ENCODE data around the gene HOXC11. TPM values are rescaled to one million over a fixed set of nuclear protein-coding genes. Genes with fewer than 3 reads are reported as not detected.

The HOXC11 gene
- total RNA-seq, 1 donor from 2014 or later = not detected

DNA sequence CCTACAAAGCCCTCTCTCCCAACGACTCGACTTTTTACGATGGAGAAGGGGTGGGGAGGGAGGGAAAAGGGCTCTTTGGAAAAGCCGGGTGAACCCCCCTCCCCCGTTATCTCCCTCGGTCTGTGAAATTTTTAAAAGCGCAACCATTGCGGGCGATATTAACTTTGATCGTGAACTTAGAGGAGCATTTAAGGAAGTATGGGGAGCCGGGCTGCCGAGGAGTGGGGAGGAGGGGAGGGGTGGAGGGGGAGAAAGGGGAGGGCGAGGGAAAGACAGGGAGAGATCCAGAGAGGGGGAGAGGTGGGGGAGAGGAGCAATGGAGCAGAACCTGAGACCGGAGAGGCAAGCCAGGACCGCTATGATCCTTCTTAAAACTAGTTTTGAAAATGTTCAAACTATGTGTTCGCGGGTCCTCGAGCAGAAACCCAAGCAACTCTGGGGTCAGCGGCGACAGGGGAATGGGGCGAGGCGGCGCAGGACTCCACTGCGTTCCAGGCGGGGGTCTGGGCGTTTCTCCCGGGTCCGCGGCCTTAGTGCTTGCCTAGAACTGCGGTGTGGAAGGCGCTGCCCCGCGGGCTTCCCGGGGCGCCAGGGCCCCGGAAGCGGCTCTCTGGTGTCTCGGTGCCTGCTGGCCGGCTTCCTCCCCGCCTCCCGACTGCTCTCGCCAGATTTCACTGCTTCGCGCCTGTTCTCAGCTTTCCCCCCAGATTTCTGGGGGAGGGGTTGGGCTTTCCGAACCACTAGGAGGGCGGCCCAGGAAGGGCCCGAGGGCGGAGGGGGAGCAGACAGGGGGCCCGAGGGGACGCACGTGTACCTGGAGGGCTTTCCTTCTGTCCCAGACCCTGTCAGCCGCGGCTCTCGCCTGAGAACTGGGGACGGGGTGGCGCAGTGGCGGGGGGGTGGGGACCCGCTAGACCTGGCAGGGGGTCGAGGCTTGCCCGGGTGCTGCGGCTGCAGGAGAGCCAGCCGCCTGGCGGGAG is 1.4 kb downstream of the HOXC11 start, which contains the start of gene HOTAIR:
TSS of gene HOTAIR (minus strand) at position 871 of the 980 bp plus-strand sequence.
- no peak for DNase-seq

DNA sequence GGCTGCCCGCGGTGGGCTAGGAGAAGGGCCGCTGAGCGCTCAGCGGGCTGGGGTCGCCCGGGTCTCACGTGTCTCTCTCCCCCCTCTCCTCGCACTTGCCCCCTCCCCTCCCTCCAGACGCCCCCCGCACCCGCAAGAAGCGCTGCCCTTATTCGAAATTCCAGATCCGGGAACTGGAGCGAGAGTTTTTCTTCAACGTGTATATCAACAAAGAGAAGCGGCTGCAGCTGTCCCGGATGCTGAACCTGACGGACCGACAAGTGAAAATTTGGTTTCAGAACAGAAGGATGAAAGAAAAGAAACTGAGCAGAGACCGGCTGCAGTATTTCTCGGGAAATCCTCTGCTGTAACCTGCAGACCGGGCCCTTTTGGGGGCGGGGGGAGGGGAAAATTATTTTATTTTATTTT is 2.1 kb downstream of the HOXC11 start:
- no peak for DNase-seq

GRCh38 chr12:53975479-53976152 is 2.7 kb downstream of the HOXC11 start:
- DNase-seq = no peak

DNA sequence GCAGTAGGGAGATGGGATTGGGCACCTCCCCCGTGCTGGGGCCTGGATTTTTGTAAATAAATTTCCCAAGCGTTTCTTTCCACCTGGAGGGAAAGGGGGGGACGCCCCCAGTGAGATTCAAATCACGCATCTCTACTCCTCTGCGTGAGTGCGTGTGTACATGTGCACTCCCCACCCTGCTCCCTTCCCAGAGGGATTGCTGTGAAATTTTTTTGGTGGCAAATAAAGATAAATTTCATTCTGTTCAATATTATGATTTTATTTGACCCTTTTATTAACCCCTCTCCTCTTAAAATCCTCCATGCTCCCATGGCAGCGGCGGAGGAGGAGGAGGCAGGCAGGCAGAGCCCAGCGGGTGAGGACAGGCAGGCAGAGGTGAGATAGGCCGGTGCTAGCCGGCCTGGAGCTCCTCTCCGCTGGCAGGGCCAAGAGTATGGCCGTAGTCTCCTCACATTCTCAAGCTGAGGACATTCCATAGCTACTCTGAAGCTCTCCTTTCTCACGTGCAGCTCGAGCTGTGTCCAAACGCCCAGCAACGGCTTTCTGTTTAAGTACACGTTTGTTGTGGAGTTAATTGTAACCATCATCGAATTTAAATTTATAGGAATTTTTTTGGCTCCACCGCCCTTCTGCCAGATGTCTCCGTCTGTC is 3.4 kb downstream of the HOXC11 start:
- DNase-seq = no peak

DNA sequence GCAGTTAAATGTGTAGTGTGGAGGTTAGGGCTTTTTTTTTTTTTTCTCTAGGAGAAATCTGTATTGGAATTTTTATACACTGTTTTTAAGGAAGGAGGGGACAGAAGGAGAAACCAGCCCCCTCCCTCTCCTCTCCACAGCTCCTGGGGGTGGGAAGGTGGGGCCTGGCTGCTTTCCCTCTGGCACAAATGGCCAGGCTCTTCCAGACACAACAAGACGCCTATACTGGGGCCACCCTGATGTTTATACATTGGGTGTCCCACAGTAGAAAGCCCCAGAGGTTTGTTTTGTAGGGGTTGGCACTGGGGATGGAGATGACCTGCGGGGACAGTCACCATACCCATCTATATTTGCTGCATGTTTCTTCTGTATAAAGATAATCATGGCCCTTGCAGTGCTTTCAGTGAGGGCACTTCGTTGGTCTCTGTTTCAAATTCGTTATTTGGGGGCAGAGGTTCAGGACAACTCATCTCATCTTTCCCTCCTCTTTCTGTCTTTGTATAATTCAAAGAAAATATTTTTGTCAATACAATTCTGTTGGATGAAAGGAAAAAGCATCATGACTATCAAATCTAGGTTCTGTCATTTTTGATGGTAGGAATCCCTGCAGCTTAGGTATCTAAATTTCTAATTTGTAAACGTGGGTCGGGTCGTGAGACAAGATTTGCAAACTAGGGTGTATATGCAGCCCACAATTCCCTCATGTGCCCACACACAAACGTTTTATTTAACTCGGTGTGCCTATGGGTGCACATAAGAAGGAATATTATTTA is 4.1 kb downstream of the HOXC11 start:
- no peak for DNase-seq

DNA sequence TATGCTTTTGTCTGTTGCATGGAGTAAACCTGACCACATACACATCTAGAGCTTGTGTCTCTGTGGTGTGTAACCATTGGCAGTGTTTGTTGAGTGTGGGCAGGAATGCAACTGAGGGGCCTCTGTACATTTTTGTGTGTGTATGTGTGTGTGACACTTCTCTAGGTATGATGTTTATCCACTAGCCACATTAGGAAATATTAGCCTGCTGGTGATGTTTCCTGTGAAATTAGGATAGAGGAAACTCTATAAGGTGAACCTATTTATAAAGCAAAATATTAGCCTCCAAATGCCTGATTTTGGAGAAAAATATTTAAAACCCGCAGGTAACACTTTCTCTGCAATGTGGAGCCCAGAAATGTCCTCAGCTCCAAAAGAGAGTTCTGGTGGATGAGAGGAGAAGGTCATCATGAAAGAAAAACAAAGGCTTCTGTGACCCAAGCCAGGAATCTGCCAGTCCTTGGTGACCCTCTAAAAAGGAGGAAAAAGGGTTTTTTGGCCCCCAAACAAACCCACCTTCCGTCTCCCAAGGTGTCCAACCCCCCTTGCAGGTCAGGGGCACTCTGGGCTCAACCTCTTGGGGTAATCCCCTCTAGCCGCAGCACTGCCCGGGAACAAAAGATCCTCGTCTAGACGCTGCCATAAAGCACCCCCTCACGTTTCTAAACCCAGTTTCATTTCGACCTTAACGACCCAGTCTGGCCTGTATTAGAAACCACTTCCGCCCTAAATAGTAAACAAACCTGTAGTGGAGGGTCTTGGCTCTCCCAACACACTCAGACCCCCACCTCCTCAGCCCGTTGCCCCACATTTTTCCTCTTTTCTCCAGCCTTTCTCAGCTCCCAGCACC is 4.9 kb downstream of the HOXC11 start:
- DNase-seq = no peak

DNA sequence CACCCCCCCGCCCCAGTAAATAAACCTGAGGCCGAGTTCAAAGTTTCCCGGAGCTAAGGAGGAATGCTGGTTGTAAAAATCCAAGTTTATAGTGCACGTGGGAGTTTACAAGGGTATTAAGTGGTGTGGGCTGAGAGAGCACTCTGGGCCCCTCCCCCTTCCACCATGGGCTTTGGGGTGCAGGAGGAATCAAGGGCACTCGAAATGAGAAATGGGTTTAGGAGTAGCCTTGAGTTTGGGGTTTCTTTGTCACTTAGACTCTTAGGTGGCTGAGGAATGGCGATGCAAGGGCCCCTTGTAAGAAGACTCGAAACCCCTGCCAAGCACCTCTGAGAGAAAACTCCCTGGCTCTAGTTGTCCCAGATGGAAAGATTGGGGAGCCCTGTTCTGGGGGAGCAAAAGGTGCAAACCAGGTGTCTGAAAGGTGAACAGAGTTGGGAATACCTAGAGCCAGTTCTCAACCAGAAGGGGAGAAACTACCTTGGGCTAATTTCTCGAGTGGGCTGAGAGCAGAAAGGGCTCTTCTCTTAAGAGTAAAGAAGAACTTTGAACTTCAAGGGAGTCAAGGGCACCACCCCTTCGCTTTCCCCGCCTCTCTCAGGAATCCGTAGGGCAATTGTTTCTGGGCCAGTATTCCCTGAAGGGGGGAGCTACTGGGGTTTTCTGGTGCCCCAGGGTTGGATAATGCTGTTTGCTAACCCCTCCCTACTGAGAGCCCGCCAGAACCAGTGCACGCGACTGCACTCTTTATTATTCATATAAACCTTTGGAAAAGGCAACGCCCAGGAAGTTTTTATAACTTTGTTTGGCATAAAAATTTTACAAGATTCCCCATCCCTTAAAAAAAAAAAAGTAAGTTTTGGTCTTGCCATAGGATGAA is 5.8 kb downstream of the HOXC11 start:
- DNase-seq = no peak

DNA sequence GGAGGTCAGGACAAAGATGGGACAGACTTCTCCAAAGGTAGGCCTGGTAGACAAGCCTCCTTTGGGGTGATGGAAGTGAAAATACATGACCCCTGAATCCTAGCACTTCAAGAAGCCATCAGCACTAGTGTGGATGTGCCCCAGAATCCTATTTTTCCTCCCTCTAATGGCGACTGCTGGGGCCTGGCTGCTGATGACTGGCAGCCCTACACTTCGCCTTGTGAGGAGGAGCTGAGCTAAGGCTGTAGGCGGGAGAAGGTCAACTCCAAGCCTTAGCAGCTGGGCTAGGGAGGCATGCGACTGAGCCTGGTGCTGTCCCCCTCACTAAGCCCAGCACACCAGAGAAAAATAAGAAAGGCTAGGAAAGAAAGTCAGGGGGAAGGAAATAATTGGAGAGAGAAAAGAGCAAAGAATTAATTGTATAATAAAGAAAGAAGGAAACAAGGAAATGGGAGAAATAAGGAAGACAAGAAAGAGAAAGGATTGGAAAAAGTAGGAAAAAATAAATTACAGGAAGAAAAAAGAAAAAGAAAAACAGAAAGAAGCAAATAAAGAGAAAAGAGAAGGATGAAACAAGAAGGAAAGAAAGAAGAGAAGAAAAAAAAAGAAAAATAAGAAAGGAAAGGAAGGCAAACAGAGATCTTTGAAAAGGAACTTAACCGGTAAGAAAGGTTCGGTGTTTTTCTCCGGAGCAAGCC is 7.3 kb downstream of the HOXC11 start:
- no peak for DNase-seq

DNA sequence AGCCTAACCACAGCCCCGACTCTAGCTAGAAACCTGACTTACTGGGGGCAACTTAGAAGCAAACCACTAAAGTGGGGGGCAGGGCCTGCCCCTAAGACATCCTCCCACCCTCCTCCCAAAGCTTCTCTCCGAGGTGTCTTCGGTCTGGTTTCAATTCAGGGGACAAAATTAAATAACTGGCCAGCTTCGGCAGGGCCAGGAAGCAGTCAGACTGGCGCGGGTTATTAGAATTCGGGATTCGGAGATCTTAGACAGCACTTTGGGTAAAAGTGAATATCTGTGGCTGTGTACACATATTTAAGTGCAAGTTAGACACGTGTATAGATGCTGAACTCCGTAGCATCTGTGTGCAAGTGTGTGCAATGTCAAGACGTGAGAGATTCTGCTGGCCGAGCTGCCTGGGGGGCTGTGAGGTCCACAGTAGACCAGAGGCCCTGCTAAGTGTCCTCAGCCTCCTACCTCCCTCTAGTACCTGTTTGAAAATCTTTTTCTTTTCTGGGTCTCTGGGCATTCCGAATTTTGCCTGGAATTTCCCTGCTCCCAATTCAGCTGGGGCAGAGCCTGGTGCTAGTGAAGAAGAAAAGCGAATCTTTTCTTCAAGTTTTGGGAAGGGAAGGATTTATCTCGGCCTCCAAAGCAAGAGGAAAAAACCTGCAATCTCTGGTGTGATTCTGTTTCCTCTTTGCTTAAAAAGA is 8.0 kb downstream of the HOXC11 start:
- DNase-seq = no peak

DNA sequence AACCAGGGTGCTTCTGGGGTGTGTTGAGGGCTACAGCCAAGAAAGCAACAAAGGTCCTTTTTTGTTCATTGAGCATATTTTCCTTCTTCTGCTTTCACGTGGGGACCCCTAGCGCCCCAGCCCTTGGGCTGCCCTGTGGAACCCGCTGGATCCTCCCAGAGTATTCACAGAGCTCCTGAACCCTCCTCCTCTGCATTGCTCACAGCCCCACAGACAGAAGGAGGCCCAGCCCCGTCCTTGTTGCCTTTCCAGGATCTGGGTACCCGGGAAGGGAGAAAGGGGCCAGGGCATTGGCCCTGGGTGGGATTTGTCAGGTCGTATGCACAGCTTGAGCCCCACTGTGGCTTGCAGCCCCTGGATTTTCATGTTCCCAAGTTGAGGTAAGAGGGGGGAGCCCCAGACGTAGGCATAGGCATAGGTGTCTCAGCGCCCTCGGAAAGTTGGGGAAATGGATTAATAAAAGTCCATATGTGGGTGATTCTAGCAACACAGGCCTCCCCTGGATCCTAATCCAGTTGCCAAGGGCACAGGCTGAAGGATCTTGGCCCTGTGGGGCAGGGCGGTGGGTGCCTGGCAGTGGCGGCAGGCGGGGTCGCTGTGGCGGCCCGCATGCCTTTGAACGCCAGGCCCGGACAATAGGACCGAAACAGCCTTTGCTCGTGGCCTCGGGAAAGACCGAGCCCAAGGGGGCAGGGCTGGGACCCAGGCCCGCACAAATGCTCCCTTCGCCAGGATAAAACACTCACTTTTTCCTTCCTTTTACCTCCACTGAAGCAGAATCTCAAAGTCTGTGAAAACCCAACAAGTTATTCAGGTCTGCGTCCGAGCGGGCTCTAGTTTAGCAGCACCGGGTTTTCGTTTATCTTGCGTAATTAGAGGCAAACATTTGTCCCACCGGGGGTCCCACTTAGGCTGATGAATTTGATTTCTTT is 9.0 kb downstream of the HOXC11 start:
- no peak for DNase-seq

DNA sequence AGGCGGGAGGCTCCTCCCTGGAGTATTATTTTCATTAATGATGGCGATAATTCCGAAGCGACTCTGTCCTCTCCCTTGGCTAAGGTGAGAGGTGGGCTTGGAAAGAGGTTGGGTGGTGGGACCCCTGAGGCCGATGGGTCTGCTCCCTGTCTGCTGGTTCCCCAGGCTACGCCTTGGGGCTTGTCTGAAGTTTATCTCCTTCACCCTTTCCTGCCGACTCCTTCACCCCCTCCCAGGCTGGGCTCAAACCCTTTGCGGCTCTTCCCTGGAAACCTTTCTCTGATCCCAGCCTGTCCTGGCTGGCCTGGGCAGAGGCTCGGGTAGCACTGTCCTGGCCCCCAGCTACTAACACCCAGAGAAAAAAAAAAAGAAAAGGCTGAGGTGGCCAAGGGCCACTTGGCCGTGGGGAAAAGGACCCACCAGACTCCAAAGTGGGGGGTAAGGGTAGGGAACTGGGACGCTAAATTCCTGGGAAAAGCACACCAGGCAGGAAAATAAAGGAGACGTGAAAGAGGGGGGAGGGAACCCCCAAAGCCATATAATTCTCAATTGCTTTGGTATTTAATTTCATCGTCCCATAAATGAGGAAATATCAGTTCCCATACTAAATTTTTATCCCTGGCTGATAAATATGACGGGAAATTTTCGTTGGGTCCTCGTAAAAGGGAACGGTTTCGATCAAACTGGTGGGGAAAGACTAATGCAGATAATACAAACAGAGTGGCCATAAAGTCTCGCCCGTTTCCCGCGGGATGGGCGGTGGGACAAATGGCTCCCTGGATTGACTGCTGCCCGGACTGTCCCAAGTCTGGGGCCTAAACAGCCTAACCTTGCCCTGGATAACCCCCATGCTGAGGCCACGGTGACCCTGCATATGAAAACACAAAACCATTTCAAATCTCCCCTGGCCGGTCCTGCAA is 10.0 kb downstream of the HOXC11 start:
- DNase-seq = no peak

GRCh38 chr12:53983568-53983949 is 10.6 kb downstream of the HOXC11 start:
- DNase-seq = no peak

GRCh38 chr12:53983950-53984572 is 11.1 kb downstream of the HOXC11 start:
- DNase-seq = no peak

DNA sequence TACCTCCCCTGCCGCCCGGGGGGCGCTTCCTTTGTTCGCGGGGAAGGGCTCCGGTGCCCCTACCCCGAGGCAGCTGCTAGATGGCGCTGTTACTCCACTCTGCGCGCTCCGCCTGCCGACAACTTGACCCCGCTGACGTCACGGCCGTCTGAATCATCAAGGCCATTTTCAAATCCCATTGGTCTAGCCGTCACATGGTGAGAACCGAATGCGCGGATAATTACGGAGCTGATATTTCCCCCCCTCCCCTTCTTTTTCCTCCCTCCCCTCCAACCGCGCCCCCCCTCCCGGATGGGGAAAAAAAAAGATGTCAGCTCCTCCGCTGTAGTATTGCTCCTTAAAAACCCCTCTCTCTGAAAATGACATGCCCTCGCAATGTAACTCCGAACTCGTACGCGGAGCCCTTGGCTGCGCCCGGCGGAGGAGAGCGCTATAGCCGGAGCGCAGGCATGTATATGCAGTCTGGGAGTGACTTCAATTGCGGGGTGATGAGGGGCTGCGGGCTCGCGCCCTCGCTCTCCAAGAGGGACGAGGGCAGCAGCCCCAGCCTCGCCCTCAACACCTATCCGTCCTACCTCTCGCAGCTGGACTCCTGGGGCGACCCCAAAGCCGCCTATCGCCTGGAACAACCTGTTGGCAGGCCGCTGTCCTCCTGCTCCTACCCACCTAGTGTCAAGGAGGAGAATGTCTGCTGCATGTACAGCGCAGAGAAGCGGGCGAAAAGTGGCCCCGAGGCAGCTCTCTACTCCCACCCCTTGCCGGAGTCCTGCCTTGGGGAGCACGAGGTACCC is 12.2 kb downstream of the HOXC11 start, which contains the start of gene HOXC10:
TSS of gene HOXC10 (plus strand) at position 246 of the 791 bp plus-strand sequence. CDS start at position 360, 114 bp downstream.
- DNase-seq = peak; percentile 82

DNA sequence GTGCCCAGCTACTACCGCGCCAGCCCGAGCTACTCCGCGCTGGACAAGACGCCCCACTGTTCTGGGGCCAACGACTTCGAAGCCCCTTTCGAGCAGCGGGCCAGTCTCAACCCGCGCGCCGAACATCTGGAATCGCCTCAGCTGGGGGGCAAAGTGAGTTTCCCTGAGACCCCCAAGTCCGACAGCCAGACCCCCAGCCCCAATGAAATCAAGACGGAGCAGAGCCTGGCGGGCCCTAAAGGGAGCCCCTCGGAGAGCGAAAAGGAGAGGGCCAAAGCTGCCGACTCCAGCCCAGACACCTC is 12.7 kb downstream of the HOXC11 start:
- no peak for DNase-seq

Measured in dermis blood vessel endothelial cell (primary cell).